Type B pancreatic cell (in vitro differentiated cells): ENCODE measurements around the gene ESAM. TPM values are rescaled to one million over a fixed set of nuclear protein-coding genes. Genes with fewer than 3 reads are reported as not detected.

ENCODE experiments used
- DNase-seq: peaks from one replicate; pipeline ENCODE4 v3.0.0; 2021; ENCODE audit warnings: mixed read lengths; ENCODE audit not compliant: unreplicated experiment; ENCODE audit errors: extremely low spot score
- H3K27ac Mint-ChIP-seq: 2 replicates; pipeline ENCODE4 v1.8.0; 2021; ENCODE audit warnings: mild to moderate bottlenecking, mixed read lengths
- H3K27me3 Mint-ChIP-seq: 2 replicates; pipeline ENCODE4 v1.8.0; 2021; ENCODE audit warnings: mixed read lengths
- H3K36me3 Mint-ChIP-seq: 2 replicates; pipeline ENCODE4 v1.8.0; 2021; ENCODE audit warnings: mixed read lengths
- H3K4me1 Mint-ChIP-seq: one replicate; pipeline ENCODE4 v1.8.0; 2021; ENCODE audit warnings: mixed read lengths; ENCODE audit not compliant: unreplicated experiment
- H3K4me3 Mint-ChIP-seq: 2 replicates; pipeline ENCODE4 v1.8.0; 2021; ENCODE audit warnings: mild to moderate bottlenecking, mixed read lengths
- H3K9me3 Mint-ChIP-seq: 2 replicates; pipeline ENCODE4 v1.8.0; 2021; ENCODE audit warnings: mixed read lengths
- CTCF ChIP-seq: fragments of 200-600 bp; sonication (generic); conservative IDR thresholded peaks from 2 replicates; pipeline ENCODE4 v1.5.0; 2021; ENCODE audit warnings: antibody characterized with exemption, mild to moderate bottlenecking
- long read RNA-seq: library from polyadenylated mRNA; unstranded; transcript quantifications from one replicate; pipeline ENCODE4 v2.0.0, GENCODE V29; 2020
- total RNA-seq: library from RNA; stranded (reverse); gene quantifications from 2 replicates; pipeline ENCODE4 v1.2.1, GENCODE V29; 2021; ENCODE audit warnings: low replicate concordance

ESAM gene
- 3.6 and 3.7 TPM in 2 replicates for total RNA-seq
- long read RNA-seq, partial matches to known transcripts = 0 of 2 reads
- long read RNA-seq, other reads (novel, unspliced or antisense) = 0 of 2 reads

- Mint-ChIP-seq H3K36me3 (peaks cover 9% of the 10 kb centered on the region), H3K4me1 (peaks cover 23% of the 10 kb centered on the region), H3K9me3 (no peaks in the 10 kb centered on the region), H3K27ac (peak within 1 kb of the TSS; percentile 80), H3K4me3 (peak within 1 kb of the TSS; percentile 91), H3K27me3 (peaks cover 58% of the 10 kb centered on the region)
- TF ChIP-seq CTCF = no peak
- DNase-seq = no peak
Observed at GRCh38 chr11:124762105-124762623, at the start of gene ESAM. ESAM (minus strand) TSS chr11:124762290; CDS start chr11:124762154, 136 bp downstream.

GRCh38 chr11:124811399-124812125, 49.5 kb upstream of the ESAM start:
- Mint-ChIP-seq H3K27me3 (peaks cover 27% of the 10 kb centered on the region), H3K27ac (no peak overlapping the region), H3K4me1 (no peaks in the 10 kb centered on the region), H3K36me3 (no peaks in the 10 kb centered on the region), H3K4me3 (no peak overlapping the region), H3K9me3 (no peaks in the 10 kb centered on the region)
- DNase-seq = no peak
- no peak for TF ChIP-seq CTCF

- Mint-ChIP-seq H3K27ac (no peak overlapping the region), H3K36me3 (no peaks in the 10 kb centered on the region), H3K9me3 (no peaks in the 10 kb centered on the region), H3K27me3 (peaks cover 9% of the 10 kb centered on the region), H3K4me1 (no peaks in the 10 kb centered on the region), H3K4me3 (no peak overlapping the region)
- DNase-seq = no peak
- no peak for TF ChIP-seq CTCF
Observed at GRCh38 chr11:124807660-124808270, 45.7 kb upstream of the ESAM start.

GRCh38 chr11:124807201-124807600, 45.1 kb upstream of the ESAM start:
- Mint-ChIP-seq H3K4me1 (no peaks in the 10 kb centered on the region), H3K9me3 (no peaks in the 10 kb centered on the region), H3K4me3 (no peak overlapping the region), H3K27ac (no peak overlapping the region), H3K27me3 (peaks cover 4% of the 10 kb centered on the region), H3K36me3 (no peaks in the 10 kb centered on the region)
- no peak for TF ChIP-seq CTCF
- DNase-seq = no peak

GRCh38 chr11:124804884-124805283, 42.8 kb upstream of the ESAM start:
- Mint-ChIP-seq H3K27ac (no peak overlapping the region), H3K9me3 (no peaks in the 10 kb centered on the region), H3K36me3 (no peaks in the 10 kb centered on the region), H3K4me3 (no peak overlapping the region), H3K27me3 (no peaks in the 10 kb centered on the region), H3K4me1 (peaks cover 15% of the 10 kb centered on the region)
- no peak for TF ChIP-seq CTCF
- no peak for DNase-seq
